ENCODE results near the gene ZMYND10. TPM values are rescaled to one million over a fixed set of nuclear protein-coding genes. Genes with fewer than 3 reads are reported as not detected.

The ZMYND10 gene
- total RNA-seq, 1 experiment from 2014 or later = 0.29 TPM

DNA sequence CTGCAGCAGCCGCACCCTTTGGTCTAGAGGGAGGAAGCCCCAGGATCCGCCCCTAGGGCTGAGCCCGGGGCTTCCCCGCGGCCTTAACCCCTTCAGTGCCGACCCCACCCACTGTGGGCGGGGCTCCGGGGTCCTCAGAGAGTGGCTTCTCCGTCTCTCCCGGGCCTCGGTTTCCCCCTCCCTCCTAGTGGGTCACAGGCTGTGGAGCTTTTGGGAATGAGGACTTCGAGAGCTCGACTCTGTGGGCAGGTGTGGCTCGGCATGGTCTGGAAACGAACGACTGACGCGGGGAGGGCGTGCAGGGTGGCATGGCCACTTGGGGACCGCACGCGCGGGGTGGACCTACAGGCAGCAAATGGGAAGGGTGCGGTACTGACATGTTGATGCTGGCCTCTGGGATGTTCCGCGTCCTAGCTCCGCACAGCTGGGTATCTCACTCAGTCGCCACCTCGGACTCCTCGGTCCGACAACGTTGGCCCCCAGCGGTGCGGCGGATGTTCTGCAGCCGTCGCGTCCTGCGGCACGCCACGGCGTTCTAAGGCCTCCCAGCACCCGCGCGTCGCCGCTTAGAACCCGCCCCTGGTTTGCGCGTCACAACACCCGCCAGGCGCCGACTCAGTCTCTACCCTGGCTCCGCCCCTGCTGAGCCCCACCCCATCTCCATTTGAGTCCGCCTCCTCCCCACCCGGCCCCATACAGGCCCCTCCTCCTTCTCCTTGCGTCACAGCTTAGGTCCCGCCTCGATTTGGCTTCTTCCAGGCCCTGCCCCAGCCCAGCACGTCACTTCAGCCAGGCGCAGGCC lies 46.5 kb downstream of the ZMYND10 start, which contains the start of the genes HYAL3 and NAA80:
TSS of gene HYAL3 (minus strand) at position 570 of the 802 bp plus-strand sequence. CDS start 3,803 bp downstream, outside the sequence.
TSS of gene NAA80 (minus strand) at position 570 of the 802 bp plus-strand sequence. CDS start 1,942 bp downstream, outside the sequence.
- Mint-ChIP-seq H3K4me3 (ENCODE audit: unreplicated experiment) (peak within 1 kb of the TSS; percentile 97), H3K9me3 (ENCODE audit: unreplicated experiment) (no peaks in the 10 kb centered on the region), H3K36me3 (ENCODE audit: insufficient read depth, unreplicated experiment) (peaks cover 11% of the 10 kb centered on the region), H3K4me1 (ENCODE audit: low read depth, unreplicated experiment) (peaks cover 11% of the 10 kb centered on the region), H3K27ac (ENCODE audit: unreplicated experiment) (peak within 1 kb of the TSS; percentile 95), H3K27me3 (ENCODE audit: insufficient read depth, unreplicated experiment) (no peaks in the 10 kb centered on the region)
- intact Hi-C loops (cut with micrococcal nuclease; ENCODE audit: unreplicated experiment) = loop anchor here (1.0 to 2.0 kb wide), 4 partner anchors 18 to 62 kb away; partner anchors contain the start of gene GNAI2
- peaks cover 20% of the 10 kb centered on the region for H3K4me1 ChIP-seq
- ChIA-PET POLR2A (interaction anchor here (0.6 to 1.4 kb wide), 8 partner anchors 11 to 1281 kb away, joined by 3 to 17 read pairs (median 6); partner anchors contain the start of genes DALRD3 and GNAI2), CTCF (interaction anchor here (0.7 to 1.3 kb wide), 10 partner anchors 17 to 1200 kb away, joined by 3 to 8 read pairs (median 4); partner anchors contain the start of gene LSMEM2)
- DNase-seq = peak; percentile 99
- H3K9me3 ChIP-seq = no peaks in the 10 kb centered on the region
- no peaks in the 10 kb centered on the region; the same call in 1 of the 2 replicates for H3K36me3 ChIP-seq (ENCODE audit: control insufficient read depth, insufficient read depth, low read length)
- no TSS peak for BruUV-seq (replicated peaks)
- H3K4me3 ChIP-seq (ENCODE audit: low read depth, low read length) = peak within 1 kb of the TSS; percentile 47
- TF ChIP-seq, protein P1, sequence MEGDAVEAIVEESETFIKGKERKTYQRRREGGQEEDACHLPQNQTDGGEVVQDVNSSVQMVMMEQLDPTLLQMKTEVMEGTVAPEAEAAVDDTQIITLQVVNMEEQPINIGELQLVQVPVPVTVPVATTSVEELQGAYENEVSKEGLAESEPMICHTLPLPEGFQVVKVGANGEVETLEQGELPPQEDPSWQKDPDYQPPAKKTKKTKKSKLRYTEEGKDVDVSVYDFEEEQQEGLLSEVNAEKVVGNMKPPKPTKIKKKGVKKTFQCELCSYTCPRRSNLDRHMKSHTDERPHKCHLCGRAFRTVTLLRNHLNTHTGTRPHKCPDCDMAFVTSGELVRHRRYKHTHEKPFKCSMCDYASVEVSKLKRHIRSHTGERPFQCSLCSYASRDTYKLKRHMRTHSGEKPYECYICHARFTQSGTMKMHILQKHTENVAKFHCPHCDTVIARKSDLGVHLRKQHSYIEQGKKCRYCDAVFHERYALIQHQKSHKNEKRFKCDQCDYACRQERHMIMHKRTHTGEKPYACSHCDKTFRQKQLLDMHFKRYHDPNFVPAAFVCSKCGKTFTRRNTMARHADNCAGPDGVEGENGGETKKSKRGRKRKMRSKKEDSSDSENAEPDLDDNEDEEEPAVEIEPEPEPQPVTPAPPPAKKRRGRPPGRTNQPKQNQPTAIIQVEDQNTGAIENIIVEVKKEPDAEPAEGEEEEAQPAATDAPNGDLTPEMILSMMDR (IDR thresholded peaks at IDR 0.05; ENCODE audit: insufficient read depth in 1 of 2, low read depth in 1 of 2, low read length in 1 of 2, severe bottlenecking in 1 of 2, unreplicated experiment in 1 of 2) = peak; percentile 15 to 26
- no peaks in the 10 kb centered on the region for H3K27me3 ChIP-seq (replicated peaks; ENCODE audit: control insufficient read depth, insufficient read depth, low read length)

- Histone ChIP-seq H3K4me3 (ENCODE audit: low read depth, low read length) (peak overlapping the region; percentile 47), H3K9me3 (no peaks in the 10 kb centered on the region), H3K27me3 (replicated peaks; ENCODE audit: control insufficient read depth, insufficient read depth, low read length) (no peaks in the 10 kb centered on the region), H3K4me1 (peaks cover 18% of the 10 kb centered on the region), H3K36me3 (ENCODE audit: control insufficient read depth, insufficient read depth, low read length) (no peaks in the 10 kb centered on the region; the same call in 1 of the 2 replicates)
- TSS peak; percentile 45 for BruUV-seq (replicated peaks)
- intact Hi-C loops (cut with micrococcal nuclease; ENCODE audit: unreplicated experiment) = loop anchor here (2.0 kb wide), 3 partner anchors 17 to 61 kb away; partner anchors contain the start of gene GNAI2
- peaks cover 12% of the 10 kb centered on the region for H3K4me1 Mint-ChIP-seq (ENCODE audit: low read depth, unreplicated experiment)
- peaks cover 11% of the 10 kb centered on the region for H3K36me3 Mint-ChIP-seq (ENCODE audit: insufficient read depth, unreplicated experiment)
- peak overlapping the region; percentile 95 for H3K27ac Mint-ChIP-seq (ENCODE audit: unreplicated experiment)
- TF ChIP-seq, protein P1 (IDR thresholded peaks at IDR 0.05; ENCODE audit: insufficient read depth in 1 of 2, low read depth in 1 of 2, low read length in 1 of 2, severe bottlenecking in 1 of 2, unreplicated experiment in 1 of 2) = peak in 1 of 2 experiments; percentile 16
- H3K27me3 Mint-ChIP-seq (ENCODE audit: insufficient read depth, unreplicated experiment) = no peaks in the 10 kb centered on the region
- CTCF ChIA-PET = no interaction called here
- H3K4me3 Mint-ChIP-seq (ENCODE audit: unreplicated experiment) = peak overlapping the region; percentile 97
- H3K9me3 Mint-ChIP-seq (ENCODE audit: unreplicated experiment) = no peaks in the 10 kb centered on the region
- no peak for DNase-seq
- POLR2A ChIA-PET = no interaction called here
Observed at GRCh38 chr3:50297896-50298725, 47.4 kb downstream of the ZMYND10 start.

- Histone ChIP-seq H3K4me1 (peaks cover 19% of the 10 kb centered on the region), H3K27me3 (replicated peaks; ENCODE audit: control insufficient read depth, insufficient read depth, low read length) (no peaks in the 10 kb centered on the region), H3K36me3 (ENCODE audit: control insufficient read depth, insufficient read depth, low read length) (no peaks in the 10 kb centered on the region; the same call in 1 of the 2 replicates), H3K9me3 (no peaks in the 10 kb centered on the region), H3K4me3 (ENCODE audit: low read depth, low read length) (no peak overlapping the region)
- peak in 1 of 2 experiments; percentile 26 for DNase-seq
- H3K4me1 Mint-ChIP-seq (ENCODE audit: low read depth, unreplicated experiment) = peaks cover 15% of the 10 kb centered on the region
- H3K27me3 Mint-ChIP-seq (ENCODE audit: insufficient read depth, unreplicated experiment) = no peaks in the 10 kb centered on the region
- H3K9me3 Mint-ChIP-seq (ENCODE audit: unreplicated experiment) = no peaks in the 10 kb centered on the region
- TF ChIP-seq, protein P1 (IDR thresholded peaks at IDR 0.05; ENCODE audit: insufficient read depth in 1 of 2, low read depth in 1 of 2, low read length in 1 of 2, severe bottlenecking in 1 of 2, unreplicated experiment in 1 of 2) = no peak
- peaks cover 15% of the 10 kb centered on the region for H3K36me3 Mint-ChIP-seq (ENCODE audit: insufficient read depth, unreplicated experiment)
- BruUV-seq (replicated peaks) = no TSS peak
- ChIA-PET CTCF (no interaction called here), POLR2A (no interaction called here)
- H3K27ac Mint-ChIP-seq (ENCODE audit: unreplicated experiment) = no peak overlapping the region
- no peak overlapping the region for H3K4me3 Mint-ChIP-seq (ENCODE audit: unreplicated experiment)
- intact Hi-C loops (cut with micrococcal nuclease; ENCODE audit: unreplicated experiment) = no loop called here
Observed at GRCh38 chr3:50297384-50297775, 48.2 kb downstream of the ZMYND10 start.
